ENCODE results near the gene PIEZO2.

Gene PIEZO2

GRCh38 chr18:10723496-10723895 lies 425.9 kb downstream of the PIEZO2 start:
- no peak for DNase-seq

GRCh38 chr18:10718809-10719208 lies 430.6 kb downstream of the PIEZO2 start:
- DNase-seq, result no peak

GRCh38 chr18:10715791-10716190 lies 433.6 kb downstream of the PIEZO2 start:
- DNase-seq, result no peak

GRCh38 chr18:10713409-10713808 lies 436.0 kb downstream of the PIEZO2 start:
- no peak for DNase-seq

GRCh38 chr18:10707294-10707693 lies 442.1 kb downstream of the PIEZO2 start:
- DNase-seq, result no peak

GRCh38 chr18:10705786-10706185 lies 443.6 kb downstream of the PIEZO2 start:
- no peak for DNase-seq

- DNase-seq, result no peak
These were observed 444.1 kb downstream of the PIEZO2 start for GRCh38 chr18:10705291-10705690.

- DNase-seq, result peak in 1 of 3 donors; percentile 3
These were observed 447.2 kb downstream of the PIEZO2 start for GRCh38 chr18:10702206-10702605.

GRCh38 chr18:10690366-10690765 lies 459.0 kb downstream of the PIEZO2 start:
- no peak for DNase-seq

GRCh38 chr18:10690035-10690329 lies 459.4 kb downstream of the PIEZO2 start:
- DNase-seq, result no peak

GRCh38 chr18:10689236-10690034 lies 459.9 kb downstream of the PIEZO2 start:
- no peak for DNase-seq

GRCh38 chr18:10688766-10689165 lies 460.6 kb downstream of the PIEZO2 start:
- DNase-seq, result no peak

- DNase-seq, result no peak
These were observed 462.0 kb downstream of the PIEZO2 start for GRCh38 chr18:10687161-10687925.

GRCh38 chr18:10686308-10686707 lies 463.1 kb downstream of the PIEZO2 start:
- no peak for DNase-seq

- no peak for DNase-seq
These were observed 463.9 kb downstream of the PIEZO2 start for GRCh38 chr18:10685484-10685883.

- no peak for DNase-seq
These were observed 467.0 kb downstream of the PIEZO2 start for GRCh38 chr18:10682368-10682714.

GRCh38 chr18:10681581-10682367 lies 467.6 kb downstream of the PIEZO2 start:
- DNase-seq, result no peak

GRCh38 chr18:10680271-10680596 lies 469.1 kb downstream of the PIEZO2 start:
- no peak for DNase-seq

- no peak for DNase-seq
These were observed 469.7 kb downstream of the PIEZO2 start for GRCh38 chr18:10679557-10680270.

GRCh38 chr18:10671441-10671840 lies 477.9 kb downstream of the PIEZO2 start:
- DNase-seq, result no peak

GRCh38 chr18:10670856-10671255 lies 478.5 kb downstream of the PIEZO2 start:
- no peak for DNase-seq

- DNase-seq, result no peak
These were observed 479.8 kb downstream of the PIEZO2 start for GRCh38 chr18:10669441-10670100.

- no peak for DNase-seq
These were observed 485.6 kb downstream of the PIEZO2 start for GRCh38 chr18:10663750-10664149.

Data from suppressor macrophage treated with lipopolysaccharide for 1 hour (primary cell).